Hair follicle dermal papilla cell (primary cell): ENCODE data around the gene RNASEH1. TPM values are rescaled to one million over a fixed set of nuclear protein-coding genes. Genes with fewer than 3 reads are reported as not detected.

ENCODE experiments used
- total RNA-seq: library from RNA; depleted of rRNA; stranded (reverse); fragments of >200 nt; gene quantifications from 2 replicates; pipeline ENCODE4 v1.2.3, GENCODE V29; 2012

Gene RNASEH1, protein sequence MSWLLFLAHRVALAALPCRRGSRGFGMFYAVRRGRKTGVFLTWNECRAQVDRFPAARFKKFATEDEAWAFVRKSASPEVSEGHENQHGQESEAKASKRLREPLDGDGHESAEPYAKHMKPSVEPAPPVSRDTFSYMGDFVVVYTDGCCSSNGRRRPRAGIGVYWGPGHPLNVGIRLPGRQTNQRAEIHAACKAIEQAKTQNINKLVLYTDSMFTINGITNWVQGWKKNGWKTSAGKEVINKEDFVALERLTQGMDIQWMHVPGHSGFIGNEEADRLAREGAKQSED
- 26.5 and 27.6 TPM in 2 replicates for total RNA-seq

DNA sequence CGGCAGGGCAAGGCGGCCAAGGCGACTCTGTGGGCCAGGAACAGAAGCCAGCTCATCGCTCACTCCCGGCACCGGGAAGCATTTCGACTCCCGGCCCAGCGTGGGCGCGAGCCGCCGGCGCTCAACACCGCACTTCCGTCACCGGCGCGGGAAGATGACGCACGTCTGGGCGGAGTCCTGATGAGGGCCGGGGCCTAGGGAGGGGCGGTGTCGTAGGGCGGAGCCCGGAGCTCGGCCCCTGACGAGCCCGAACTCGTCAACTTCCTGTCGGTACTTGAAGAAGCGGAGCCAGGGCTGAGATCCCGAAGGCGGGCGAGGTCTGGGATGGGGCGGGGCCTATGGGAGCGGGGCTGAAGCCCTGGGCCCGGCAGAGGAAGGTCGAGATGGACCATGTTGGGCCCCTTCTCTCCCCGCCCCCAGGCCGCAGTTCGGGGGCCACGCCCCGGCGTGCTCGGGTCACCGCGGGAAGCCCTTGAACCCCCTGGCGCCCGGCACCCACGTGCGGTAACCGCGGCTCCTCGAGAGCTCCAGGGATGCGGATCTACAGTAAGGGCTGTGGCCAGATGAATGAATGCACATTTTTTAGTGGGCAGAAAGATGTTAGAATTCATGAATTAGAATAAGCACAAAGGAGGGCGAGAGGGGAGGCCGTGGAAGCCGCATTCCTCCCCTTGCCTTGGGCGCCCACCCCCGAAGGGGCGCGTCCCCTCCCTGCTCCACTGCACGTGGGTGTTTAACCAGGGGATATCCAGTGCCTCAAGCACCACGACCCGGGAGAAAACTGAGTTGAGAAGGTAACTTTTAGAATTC is at the start of gene RNASEH1:
Gene RNASEH1, minus strand, starts transcription at position 129 of the 810 bp plus-strand sequence. Its CDS starts 73 bp downstream, at position 56.

DNA sequence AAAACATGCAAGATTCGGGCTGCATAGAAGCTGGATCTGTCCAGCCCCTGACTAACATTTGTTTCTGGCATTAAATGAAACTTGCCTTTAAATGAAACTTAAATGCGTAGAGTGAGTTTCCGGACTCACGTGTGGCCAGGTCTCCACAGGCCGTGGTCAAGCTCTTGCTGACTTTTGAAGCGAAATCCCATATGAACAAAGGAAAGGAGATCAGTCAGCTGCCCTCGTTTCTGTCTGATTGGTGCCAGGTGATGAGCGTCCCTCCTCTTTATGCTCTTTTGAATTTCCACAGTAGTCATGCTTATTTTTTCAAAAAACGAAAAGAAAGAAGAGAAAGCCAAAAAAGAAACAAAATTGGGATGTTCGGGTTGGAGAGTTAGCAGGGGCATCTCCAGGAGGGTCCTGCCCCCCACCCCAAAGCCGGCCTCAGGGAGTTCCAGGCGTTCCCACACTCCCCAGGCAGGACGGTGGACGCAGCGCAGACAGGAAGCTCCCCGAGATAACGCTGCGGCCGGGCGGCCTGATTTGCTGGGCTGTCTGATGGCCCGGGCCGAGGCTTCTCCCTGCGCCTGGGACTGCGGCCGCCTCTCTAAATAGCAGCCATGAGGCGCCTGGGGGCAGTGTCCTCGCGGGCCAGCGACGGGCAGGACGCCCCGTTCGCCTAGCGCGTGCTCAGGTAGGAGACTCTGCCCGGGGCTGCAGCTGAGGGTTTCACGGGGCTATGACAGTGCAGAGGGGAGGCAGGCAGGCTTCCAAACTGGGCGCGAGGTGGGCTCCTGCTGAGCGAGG is 36.6 kb upstream of the RNASEH1 start, which contains the start of gene COLEC11:
Gene COLEC11, plus strand, starts transcription at position 620 of the 789 bp plus-strand sequence. CDS start 9,229 bp downstream, outside the sequence.

DNA sequence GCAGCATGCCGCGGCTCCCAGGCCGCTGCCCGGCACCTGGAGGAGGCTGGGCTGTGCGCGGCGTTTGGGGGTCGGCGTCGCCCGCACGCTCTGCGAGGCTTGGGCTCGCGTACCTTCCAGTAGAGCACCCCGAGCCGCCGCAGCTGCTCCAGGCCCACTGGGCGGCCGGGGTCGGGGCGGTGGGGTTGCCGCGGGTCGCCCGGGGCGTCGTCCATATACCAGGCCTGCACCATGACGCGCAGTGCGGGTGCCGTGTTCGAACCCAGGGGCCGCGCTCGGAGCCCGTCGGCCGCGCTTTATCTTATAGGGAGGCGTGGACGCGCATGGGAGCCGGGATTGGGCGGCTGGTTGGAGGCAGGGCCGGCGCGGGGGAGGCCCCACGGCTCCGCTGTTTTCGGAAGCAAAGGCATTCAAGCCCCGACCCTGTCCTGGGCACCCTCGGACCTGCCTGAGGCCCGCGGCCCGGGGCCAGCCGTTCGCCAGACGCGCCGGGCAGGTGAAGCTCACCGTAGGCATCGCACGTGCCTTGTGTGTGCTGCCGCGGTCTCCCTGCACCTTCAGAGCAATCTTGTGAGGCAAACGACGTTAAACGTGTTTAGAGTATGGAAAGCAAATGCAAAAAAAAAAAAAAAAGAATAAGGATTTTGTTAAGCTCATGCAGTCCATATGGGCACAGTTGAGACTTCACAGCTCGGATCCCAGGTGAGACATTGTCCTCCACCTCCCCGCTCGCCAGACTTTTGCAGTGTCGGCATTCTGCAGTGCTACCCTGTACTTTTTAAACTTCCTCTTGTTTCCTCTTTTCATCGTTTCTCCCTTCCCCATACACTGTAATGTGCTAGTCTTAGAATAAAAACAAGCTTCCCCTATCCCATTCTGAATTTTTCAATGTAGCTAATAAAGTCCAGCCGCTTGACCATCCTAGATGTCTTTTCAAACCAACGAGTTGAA is 38.6 kb downstream of the RNASEH1 start, which contains the start of gene ADI1:
Gene ADI1, minus strand, starts transcription at position 277 of the 951 bp plus-strand sequence. Its CDS starts 44 bp downstream, at position 233.

Other genes starting within 250 kb of the RNASEH1 start
- 24.8 and 27.6 TPM in 2 replicates for gene EIPR1, start 180.5 kb downstream of the RNASEH1 start, total RNA-seq
- 59.1 and 73.7 TPM in 2 replicates for gene TRAPPC12, start 178.6 kb downstream of the RNASEH1 start, total RNA-seq
- 29.4 and 33.0 TPM in 2 replicates for gene ADI1, start 38.8 kb downstream of the RNASEH1 start, total RNA-seq
- 1,000 and 1,468 TPM in 2 replicates for gene RPS7, start 16.9 kb upstream of the RNASEH1 start, total RNA-seq
- 0.16 TPM in 1 of 2 replicates, not detected in the other for gene COLEC11, start 36.8 kb upstream of the RNASEH1 start, total RNA-seq
- gene ALLC, start 99.9 kb upstream of the RNASEH1 start, total RNA-seq, result not detected in 2 replicates
- not detected in 2 replicates for gene DCDC2C, start 145.2 kb upstream of the RNASEH1 start, total RNA-seq